CD4-positive, alpha-beta T cell (primary cell): ENCODE results near the gene SERTM2. TPM values are rescaled to one million over a fixed set of nuclear protein-coding genes. Genes with fewer than 3 reads are reported as not detected.
"Not testable (repeated sequence)": the region's sequence is repeated elsewhere in the genome, so short reads cannot be mapped to it uniquely, and the experiment has no call there.

Source experiments
- ATAC-seq: fragments of 200-7000 bp; cut with Tn5 transposase; one replicate; pipeline ENCODE4 v1.10.0; 2022; ENCODE audit warnings: mild to moderate bottlenecking; ENCODE audit not compliant: poor library complexity
- CTCF ChIA-PET: fragments of 350-600 bp; sonication (Branson Sonifier 250); formaldehyde crosslinking; loops from one replicate; lab custom pipeline; 2021; ENCODE audit warnings: antibody characterized with exemption, inconsistent platforms; lab: Charles Lee
- POLR2A ChIA-PET: fragments of 350-600 bp; sonication (Branson Sonifier 250); formaldehyde crosslinking; loops from one replicate; lab custom pipeline; 2021; ENCODE audit warnings: antibody characterized with exemption, inconsistent platforms; lab: Charles Lee
- DNase-seq, 14 experiments: peaks; one replicate each; pipeline ENCODE4 v3.0.0-alpha.2; 2013 to 2020; ENCODE audit warnings: mixed read lengths in 2 of 14
- H3K27ac ChIP-seq, 2 donors: one replicate each; pipeline versions ENCODE4 v1.5.1 to v1.7.0; 2013; ENCODE audit warnings: low read length in 2 of 2, low read depth in 1 of 2, mild to moderate bottlenecking in 1 of 2
- H3K27me3 ChIP-seq, 2 experiments: 1 replicate in 1 of 2; 2 replicates in 1 of 2; pipeline versions ENCODE4 v1.6.1 to v1.7.0; 2013; ENCODE audit warnings: low read length in 2 of 2, control low read depth in 1 of 2, mild to moderate bottlenecking in 1 of 2, moderate library complexity in 1 of 2; ENCODE audit not compliant: insufficient read depth in 2 of 2, control insufficient read depth in 1 of 2
- H3K36me3 ChIP-seq: one replicate; pipeline ENCODE4 v1.6.1; 2013; ENCODE audit warnings: low read length, control low read depth; ENCODE audit not compliant: insufficient read depth
- H3K4me1 ChIP-seq: one replicate; pipeline ENCODE4 v1.6.1; 2013; ENCODE audit warnings: low read length, control low read depth; ENCODE audit not compliant: insufficient read depth
- H3K4me3 ChIP-seq: one replicate; pipeline ENCODE4 v1.5.1; 2013; ENCODE audit warnings: mild to moderate bottlenecking, low read length, moderate library complexity
- H3K9me3 ChIP-seq, 2 experiments: 1 replicate in 1 of 2; 2 replicates in 1 of 2; pipeline versions ENCODE4 v1.6.1 to v1.7.0; 2013; ENCODE audit warnings: low read length in 2 of 2, mild to moderate bottlenecking in 2 of 2, control low read depth in 1 of 2, moderate library complexity in 1 of 2; ENCODE audit not compliant: control insufficient read depth in 1 of 2, insufficient read depth in 1 of 2
- H3K27ac Mint-ChIP-seq: one replicate; pipeline ENCODE4 v1.8.0; 2020; ENCODE audit warnings: mixed read lengths
- H3K27me3 Mint-ChIP-seq: one replicate; pipeline ENCODE4 v1.8.0; 2021; ENCODE audit warnings: mixed read lengths
- H3K36me3 Mint-ChIP-seq: one replicate; pipeline ENCODE4 v1.8.0; 2021; ENCODE audit warnings: low read depth, mixed read lengths
- H3K4me1 Mint-ChIP-seq: one replicate; pipeline ENCODE4 v1.8.0; 2021; ENCODE audit warnings: low read depth, mixed read lengths
- H3K4me3 Mint-ChIP-seq: one replicate; pipeline ENCODE4 v1.8.0; 2020; ENCODE audit warnings: mild to moderate bottlenecking, mixed read lengths
- H3K9me3 Mint-ChIP-seq: one replicate; pipeline ENCODE4 v1.8.0; 2020; ENCODE audit warnings: mixed read lengths
- CTCF ChIP-seq: fragments of 200-600 bp; IDR thresholded peaks from one replicate; pipeline ENCODE4 v1.8.0; 2022; ENCODE audit warnings: antibody characterized with exemption, mild to moderate bottlenecking
- intact Hi-C, 2 experiments: fragments of 100-400 bp; cut with DNase I in 1 of 2; cut with micrococcal nuclease in 1 of 2; formaldehyde crosslinking; loops; one replicate each; pipeline versions ENCODE4 v1.15.1 to v1.9.0; 2023 to 2025; cut with DNase I, micrococcal nuclease
- total RNA-seq, 174 experiments: library from RNA in 2 of 174; stranded (reverse) in 2 of 174; gene quantifications; one replicate each; pipeline ENCODE4 v1.2.3 and lab custom pipeline; 2021 to 2026

Gene SERTM2
- total RNA-seq, 2 experiments from 2014 or later, result not detected

DNA sequence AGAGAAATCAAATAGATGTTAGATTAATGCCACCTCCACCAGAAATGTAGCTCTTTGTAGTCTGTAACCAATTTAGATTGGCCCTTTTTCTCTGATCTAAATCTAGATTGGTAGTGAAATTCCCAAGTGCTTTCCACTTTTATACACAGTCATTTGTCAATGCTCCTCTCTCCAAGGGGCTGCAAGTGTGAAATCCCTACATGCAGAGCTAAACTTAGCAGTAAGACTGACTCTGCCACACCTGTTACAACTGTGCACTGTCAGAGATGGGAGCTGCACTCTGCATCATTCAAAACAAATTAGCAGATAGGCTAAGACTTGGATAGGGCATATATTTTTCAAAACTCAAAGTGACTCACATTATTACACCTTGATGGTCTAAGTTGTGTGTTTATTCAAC, 9.1 kb downstream of the SERTM2 start:
- no peaks in the 10 kb centered on the region for H3K9me3 ChIP-seq
- no peak overlapping the region for H3K4me3 Mint-ChIP-seq
- no peaks in the 10 kb centered on the region for H3K4me1 Mint-ChIP-seq
- POLR2A ChIA-PET, result no interaction called here
- no peak for DNase-seq
- H3K4me1 ChIP-seq, result no peaks in the 10 kb centered on the region
- intact Hi-C loops, result no loop called here
- H3K27ac ChIP-seq, result no peak overlapping the region
- no peaks in the 10 kb centered on the region for H3K9me3 Mint-ChIP-seq
- CTCF ChIA-PET, result no interaction called here
- no peaks in the 10 kb centered on the region for H3K36me3 ChIP-seq
- no peak overlapping the region for H3K4me3 ChIP-seq
- no peak overlapping the region for H3K27ac Mint-ChIP-seq
- no peak for ATAC-seq
- H3K36me3 Mint-ChIP-seq, result no peaks in the 10 kb centered on the region
- no peak for TF ChIP-seq CTCF
- no peaks in the 10 kb centered on the region for H3K27me3 ChIP-seq
- H3K27me3 Mint-ChIP-seq, result no peaks in the 10 kb centered on the region

DNA sequence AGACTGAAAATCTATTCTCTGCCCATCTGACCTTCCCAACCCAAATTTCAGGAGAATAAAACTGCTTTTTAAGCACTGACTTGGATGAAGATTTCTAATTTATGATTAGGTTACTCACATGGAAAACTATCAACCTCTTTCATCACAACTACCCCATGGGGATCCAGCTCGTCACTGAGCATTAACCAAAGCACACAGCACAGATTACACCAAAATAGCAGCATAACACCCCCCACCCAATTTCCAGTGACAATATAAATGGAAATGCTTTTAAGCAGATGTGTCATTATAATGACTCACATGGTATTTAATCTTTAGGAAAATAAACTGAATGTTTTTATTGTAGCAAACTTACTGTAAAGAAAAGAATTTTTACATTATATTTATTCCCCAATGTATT, 9.7 kb downstream of the SERTM2 start:
- H3K27me3 ChIP-seq, result no peaks in the 10 kb centered on the region
- no peaks in the 10 kb centered on the region for H3K4me1 ChIP-seq
- ATAC-seq (no peak), DNase-seq (no peak)
- no peaks in the 10 kb centered on the region for H3K9me3 ChIP-seq
- no peak for TF ChIP-seq CTCF
- ChIA-PET CTCF (no interaction called here), POLR2A (no interaction called here)
- no peaks in the 10 kb centered on the region for H3K36me3 ChIP-seq
- no peak overlapping the region for H3K27ac ChIP-seq
- Mint-ChIP-seq H3K9me3 (no peaks in the 10 kb centered on the region), H3K4me3 (no peak overlapping the region), H3K27me3 (no peaks in the 10 kb centered on the region), H3K27ac (no peak overlapping the region), H3K4me1 (no peaks in the 10 kb centered on the region), H3K36me3 (no peaks in the 10 kb centered on the region)
- intact Hi-C loops, result no loop called here
- no peak overlapping the region for H3K4me3 ChIP-seq

- Histone ChIP-seq H3K27me3 (no peaks in the 10 kb centered on the region), H3K27ac (no peak overlapping the region), H3K4me1 (no peaks in the 10 kb centered on the region), H3K9me3 (no peaks in the 10 kb centered on the region), H3K36me3 (no peaks in the 10 kb centered on the region), H3K4me3 (no peak overlapping the region)
- CTCF ChIA-PET, result no interaction called here
- DNase-seq (no peak), ATAC-seq (no peak)
- H3K27me3 Mint-ChIP-seq, result no peaks in the 10 kb centered on the region
- H3K4me3 Mint-ChIP-seq, result no peak overlapping the region
- intact Hi-C loops, result no loop called here
- no peaks in the 10 kb centered on the region for H3K4me1 Mint-ChIP-seq
- TF ChIP-seq CTCF, result no peak
- no peaks in the 10 kb centered on the region for H3K9me3 Mint-ChIP-seq
- POLR2A ChIA-PET, result no interaction called here
- H3K36me3 Mint-ChIP-seq, result no peaks in the 10 kb centered on the region
- no peak overlapping the region for H3K27ac Mint-ChIP-seq
Observed at GRCh38 chrX:111543212-111543741, 31.8 kb downstream of the SERTM2 start.

GRCh38 chrX:111549235-111549634, 37.8 kb downstream of the SERTM2 start:
- CTCF ChIA-PET, H3K36me3 Mint-ChIP-seq: not testable (repeated sequence)

More at GRCh38 chrX:111549235-111549634, 37.8 kb downstream of the SERTM2 start:
- H3K9me3 ChIP-seq, intact Hi-C loops, H3K27ac ChIP-seq, H3K4me1 ChIP-seq, H3K4me1 Mint-ChIP-seq, H3K4me3 Mint-ChIP-seq, DNase-seq, H3K4me3 ChIP-seq, H3K27me3 ChIP-seq, H3K27me3 Mint-ChIP-seq, H3K9me3 Mint-ChIP-seq, H3K27ac Mint-ChIP-seq, ATAC-seq, H3K36me3 ChIP-seq, POLR2A ChIA-PET: not testable (repeated sequence)
